ENCODE measurements around the gene SSTR3.

The SSTR3 gene

GRCh38 chr22:37230673-37231405, 18.6 kb upstream of the SSTR3 start:
- no peak overlapping the region for H2BK15ac ChIP-seq (replicated peaks; ENCODE audit: low read depth)
- H3K27me3 ChIP-seq (ENCODE audit: insufficient read depth, low read length, poor library complexity) = no peaks in the 10 kb centered on the region
- no peak overlapping the region for H2AK5ac ChIP-seq (ENCODE audit: low read length)
- no peaks in the 10 kb centered on the region for H3K79me2 ChIP-seq (ENCODE audit: control insufficient read depth, insufficient read depth, low read length)
- no peak overlapping the region for H3K4me3 ChIP-seq (ENCODE audit: low read length)
- no peaks in the 10 kb centered on the region for H3K36me3 ChIP-seq (ENCODE audit: control insufficient read depth, insufficient read depth, low read length)
- no peak overlapping the region for H3K4me2 ChIP-seq (ENCODE audit: low read length)
- no peaks in the 10 kb centered on the region for H3K79me1 ChIP-seq (ENCODE audit: low read length)
- no peak overlapping the region for H3K9ac ChIP-seq (ENCODE audit: low read length)
- no peak overlapping the region for H3K56ac ChIP-seq (ENCODE audit: low read length)
- no peak overlapping the region for H3K23ac ChIP-seq (ENCODE audit: low read length)
- no peak overlapping the region for H3K4ac ChIP-seq (ENCODE audit: low read depth, low read length)
- H2BK120ac ChIP-seq (ENCODE audit: low read depth, low read length) = no peak overlapping the region
- no peak overlapping the region for H2BK5ac ChIP-seq (ENCODE audit: low read length)
- no CpG with 5 or more reads among the region's 14 CpGs for WGBS (ENCODE audit: extremely low coverage, insufficient coverage, low lambda C conversion rate)
- DNase-seq = no peak
- no peak overlapping the region for H3K18ac ChIP-seq (ENCODE audit: low read length)
- H4K8ac ChIP-seq (ENCODE audit: low read depth, low read length) = no peak overlapping the region
- H3K4me1 ChIP-seq (ENCODE audit: control insufficient read depth, low read depth, low read length) = no peaks in the 10 kb centered on the region
- no peak overlapping the region for H3K27ac ChIP-seq (ENCODE audit: low read depth, low read length)
- H4K5ac ChIP-seq (ENCODE audit: low read length) = no peak overlapping the region

GRCh38 chr22:37229805-37230672, 17.8 kb upstream of the SSTR3 start:
- Histone ChIP-seq H3K9ac (ENCODE audit: low read length) (no peak overlapping the region), H3K36me3 (ENCODE audit: control insufficient read depth, insufficient read depth, low read length) (no peaks in the 10 kb centered on the region), H3K27ac (ENCODE audit: low read depth, low read length) (no peak overlapping the region), H3K4me3 (ENCODE audit: low read length) (no peak overlapping the region), H2BK15ac (replicated peaks; ENCODE audit: low read depth) (no peak overlapping the region), H3K79me2 (ENCODE audit: control insufficient read depth, insufficient read depth, low read length) (no peaks in the 10 kb centered on the region), H3K27me3 (ENCODE audit: insufficient read depth, low read length, poor library complexity) (no peaks in the 10 kb centered on the region), H3K79me1 (ENCODE audit: low read length) (no peaks in the 10 kb centered on the region), H3K4ac (ENCODE audit: low read depth, low read length) (no peak overlapping the region), H3K4me1 (ENCODE audit: control insufficient read depth, low read depth, low read length) (no peaks in the 10 kb centered on the region), H2AK5ac (ENCODE audit: low read length) (no peak overlapping the region), H3K23ac (ENCODE audit: low read length) (no peak overlapping the region), H4K5ac (ENCODE audit: low read length) (no peak overlapping the region), H2BK120ac (ENCODE audit: low read depth, low read length) (no peak overlapping the region), H4K8ac (ENCODE audit: low read depth, low read length) (no peak overlapping the region), H3K56ac (ENCODE audit: low read length) (no peak overlapping the region), H3K4me2 (ENCODE audit: low read length) (no peak overlapping the region), H2BK5ac (ENCODE audit: low read length) (no peak overlapping the region), H3K18ac (ENCODE audit: low read length) (no peak overlapping the region)
- WGBS (ENCODE audit: extremely low coverage, insufficient coverage, low lambda C conversion rate) = no CpG with 5 or more reads among the region's 8 CpGs
- DNase-seq = no peak

- DNase-seq = no peak
- H2BK120ac ChIP-seq (ENCODE audit: low read depth, low read length) = no peak overlapping the region
- no peaks in the 10 kb centered on the region for H3K79me1 ChIP-seq (ENCODE audit: low read length)
- H3K4me2 ChIP-seq (ENCODE audit: low read length) = no peak overlapping the region
- no peak overlapping the region for H3K4ac ChIP-seq (ENCODE audit: low read depth, low read length)
- no peaks in the 10 kb centered on the region for H3K36me3 ChIP-seq (ENCODE audit: control insufficient read depth, insufficient read depth, low read length)
- no peak overlapping the region for H3K18ac ChIP-seq (ENCODE audit: low read length)
- H3K4me3 ChIP-seq (ENCODE audit: low read length) = no peak overlapping the region
- no peak overlapping the region for H3K9ac ChIP-seq (ENCODE audit: low read length)
- no peak overlapping the region for H4K5ac ChIP-seq (ENCODE audit: low read length)
- no peak overlapping the region for H2BK15ac ChIP-seq (replicated peaks; ENCODE audit: low read depth)
- no peak overlapping the region for H3K56ac ChIP-seq (ENCODE audit: low read length)
- no peaks in the 10 kb centered on the region for H3K79me2 ChIP-seq (ENCODE audit: control insufficient read depth, insufficient read depth, low read length)
- H3K27me3 ChIP-seq (ENCODE audit: insufficient read depth, low read length, poor library complexity) = no peaks in the 10 kb centered on the region
- no peak overlapping the region for H2AK5ac ChIP-seq (ENCODE audit: low read length)
- no peak overlapping the region for H2BK5ac ChIP-seq (ENCODE audit: low read length)
- H3K4me1 ChIP-seq (ENCODE audit: control insufficient read depth, low read depth, low read length) = no peaks in the 10 kb centered on the region
- no peak overlapping the region for H4K8ac ChIP-seq (ENCODE audit: low read depth, low read length)
- no peak overlapping the region for H3K23ac ChIP-seq (ENCODE audit: low read length)
- WGBS (ENCODE audit: extremely low coverage, insufficient coverage, low lambda C conversion rate) = no CpG with 5 or more reads among the region's 7 CpGs
- H3K27ac ChIP-seq (ENCODE audit: low read depth, low read length) = no peak overlapping the region
These were observed 16.9 kb upstream of the SSTR3 start for GRCh38 chr22:37229012-37229804.

GRCh38 chr22:37228106-37229011, 16.1 kb upstream of the SSTR3 start:
- H3K27ac ChIP-seq (ENCODE audit: low read depth, low read length) = no peak overlapping the region
- no peak overlapping the region for H3K4me2 ChIP-seq (ENCODE audit: low read length)
- H2BK5ac ChIP-seq (ENCODE audit: low read length) = no peak overlapping the region
- no peak overlapping the region for H4K5ac ChIP-seq (ENCODE audit: low read length)
- H2AK5ac ChIP-seq (ENCODE audit: low read length) = no peak overlapping the region
- no peak overlapping the region for H3K4ac ChIP-seq (ENCODE audit: low read depth, low read length)
- no peak overlapping the region for H3K23ac ChIP-seq (ENCODE audit: low read length)
- H3K79me2 ChIP-seq (ENCODE audit: control insufficient read depth, insufficient read depth, low read length) = no peaks in the 10 kb centered on the region
- WGBS (ENCODE audit: extremely low coverage, insufficient coverage, low lambda C conversion rate) = no CpG with 5 or more reads among the region's 20 CpGs
- H3K4me3 ChIP-seq (ENCODE audit: low read length) = no peak overlapping the region
- no peak for DNase-seq
- H3K36me3 ChIP-seq (ENCODE audit: control insufficient read depth, insufficient read depth, low read length) = no peaks in the 10 kb centered on the region
- no peaks in the 10 kb centered on the region for H3K79me1 ChIP-seq (ENCODE audit: low read length)
- no peaks in the 10 kb centered on the region for H3K27me3 ChIP-seq (ENCODE audit: insufficient read depth, low read length, poor library complexity)
- no peak overlapping the region for H2BK15ac ChIP-seq (replicated peaks; ENCODE audit: low read depth)
- H3K9ac ChIP-seq (ENCODE audit: low read length) = no peak overlapping the region
- no peak overlapping the region for H3K18ac ChIP-seq (ENCODE audit: low read length)
- no peak overlapping the region for H3K56ac ChIP-seq (ENCODE audit: low read length)
- no peak overlapping the region for H2BK120ac ChIP-seq (ENCODE audit: low read depth, low read length)
- H4K8ac ChIP-seq (ENCODE audit: low read depth, low read length) = no peak overlapping the region
- H3K4me1 ChIP-seq (ENCODE audit: control insufficient read depth, low read depth, low read length) = no peaks in the 10 kb centered on the region

GRCh38 chr22:37226514-37226913, 14.2 kb upstream of the SSTR3 start:
- no peaks in the 10 kb centered on the region for H3K27me3 ChIP-seq (ENCODE audit: insufficient read depth, low read length, poor library complexity)
- DNase-seq = no peak
- H4K5ac ChIP-seq (ENCODE audit: low read length) = no peak overlapping the region
- H2AK5ac ChIP-seq (ENCODE audit: low read length) = no peak overlapping the region
- H3K27ac ChIP-seq (ENCODE audit: low read depth, low read length) = no peak overlapping the region
- no peak overlapping the region for H3K56ac ChIP-seq (ENCODE audit: low read length)
- no peaks in the 10 kb centered on the region for H3K79me2 ChIP-seq (ENCODE audit: control insufficient read depth, insufficient read depth, low read length)
- H3K4me1 ChIP-seq (ENCODE audit: control insufficient read depth, low read depth, low read length) = no peaks in the 10 kb centered on the region
- H3K36me3 ChIP-seq (ENCODE audit: control insufficient read depth, insufficient read depth, low read length) = no peaks in the 10 kb centered on the region
- H3K4ac ChIP-seq (ENCODE audit: low read depth, low read length) = no peak overlapping the region
- H2BK15ac ChIP-seq (replicated peaks; ENCODE audit: low read depth) = no peak overlapping the region
- no CpG with 5 or more reads among the region's 14 CpGs for WGBS (ENCODE audit: extremely low coverage, insufficient coverage, low lambda C conversion rate)
- H3K4me2 ChIP-seq (ENCODE audit: low read length) = no peak overlapping the region
- no peak overlapping the region for H3K4me3 ChIP-seq (ENCODE audit: low read length)
- H3K23ac ChIP-seq (ENCODE audit: low read length) = no peak overlapping the region
- H2BK5ac ChIP-seq (ENCODE audit: low read length) = no peak overlapping the region
- H4K8ac ChIP-seq (ENCODE audit: low read depth, low read length) = no peak overlapping the region
- H3K79me1 ChIP-seq (ENCODE audit: low read length) = no peaks in the 10 kb centered on the region
- H3K18ac ChIP-seq (ENCODE audit: low read length) = no peak overlapping the region
- H2BK120ac ChIP-seq (ENCODE audit: low read depth, low read length) = no peak overlapping the region
- no peak overlapping the region for H3K9ac ChIP-seq (ENCODE audit: low read length)
